NCI-H526 (cell line): ENCODE results near the gene RBL1.

Source experiments
- DNase-seq, 2 experiments: peaks; one replicate each; lab custom pipeline; 2025; lab: John Stamatoyannopoulos, UW

Gene RBL1

GRCh38 chr20:36950414-36951197, 145.2 kb downstream of the RBL1 start:
- DNase-seq: peak; percentile 12 to 47
